Fibroblast of skin of back (primary cell): ENCODE measurements around the gene DSCAML1.

Experiments used
- DNase-seq: peaks from one replicate; pipeline ENCODE4 v3.0.0-alpha.2; 2013

DSCAML1 gene

GRCh38 chr11:117392979-117393378 lies 404.0 kb downstream of the DSCAML1 start:
- no peak for DNase-seq

GRCh38 chr11:117392001-117392690 lies 404.9 kb downstream of the DSCAML1 start:
- no peak for DNase-seq

GRCh38 chr11:117391181-117391580 lies 405.8 kb downstream of the DSCAML1 start:
- DNase-seq: no peak

GRCh38 chr11:117390743-117391142 lies 406.3 kb downstream of the DSCAML1 start:
- DNase-seq: no peak

GRCh38 chr11:117387992-117388755 lies 408.8 kb downstream of the DSCAML1 start:
- peak; percentile 64 for DNase-seq

GRCh38 chr11:117385906-117386305 lies 411.1 kb downstream of the DSCAML1 start:
- DNase-seq: no peak

GRCh38 chr11:117385471-117385870 lies 411.5 kb downstream of the DSCAML1 start:
- DNase-seq: no peak

GRCh38 chr11:117384045-117384444 lies 413.0 kb downstream of the DSCAML1 start:
- peak; percentile 84 for DNase-seq

- DNase-seq: no peak
These were observed 414.3 kb downstream of the DSCAML1 start for GRCh38 chr11:117382746-117383145.

- DNase-seq: no peak
These were observed 415.3 kb downstream of the DSCAML1 start for GRCh38 chr11:117381481-117382387.

GRCh38 chr11:117380676-117381075 lies 416.3 kb downstream of the DSCAML1 start:
- no peak for DNase-seq

- DNase-seq: no peak
These were observed 417.8 kb downstream of the DSCAML1 start for GRCh38 chr11:117378976-117379865.
